Measurements from ENCODE around the gene MAIP1. TPM values are rescaled to one million over a fixed set of nuclear protein-coding genes. Genes with fewer than 3 reads are reported as not detected.

The MAIP1 gene
- total RNA-seq, 1 donor from 2014 or later = 24.9 TPM

GRCh38 chr2:199946836-199947235 is 8.5 kb upstream of the MAIP1 start:
- DNase-seq (ENCODE audit: low read depth in 2 of 2) = no peak

DNA sequence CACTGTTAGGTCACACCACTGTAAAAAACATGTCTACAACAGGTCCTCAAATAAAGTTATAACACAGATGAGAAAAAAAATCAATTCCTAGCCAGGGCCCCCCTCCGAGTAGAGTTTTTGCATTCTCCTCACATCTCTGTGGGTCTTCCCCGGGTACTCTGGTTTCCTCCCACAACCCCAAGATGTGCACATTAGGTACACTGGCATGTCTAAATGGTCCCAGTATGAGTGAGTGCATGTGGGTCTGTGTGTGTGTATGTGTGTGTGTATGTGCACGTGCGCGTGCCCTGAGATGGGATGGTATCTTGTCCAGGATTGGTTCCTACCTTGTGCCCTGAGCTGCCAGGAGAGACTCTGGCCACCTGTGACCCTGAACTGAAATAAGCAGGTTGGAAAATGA is 5.0 kb upstream of the MAIP1 start:
- DNase-seq (ENCODE audit: low read depth in 2 of 2) = no peak

DNA sequence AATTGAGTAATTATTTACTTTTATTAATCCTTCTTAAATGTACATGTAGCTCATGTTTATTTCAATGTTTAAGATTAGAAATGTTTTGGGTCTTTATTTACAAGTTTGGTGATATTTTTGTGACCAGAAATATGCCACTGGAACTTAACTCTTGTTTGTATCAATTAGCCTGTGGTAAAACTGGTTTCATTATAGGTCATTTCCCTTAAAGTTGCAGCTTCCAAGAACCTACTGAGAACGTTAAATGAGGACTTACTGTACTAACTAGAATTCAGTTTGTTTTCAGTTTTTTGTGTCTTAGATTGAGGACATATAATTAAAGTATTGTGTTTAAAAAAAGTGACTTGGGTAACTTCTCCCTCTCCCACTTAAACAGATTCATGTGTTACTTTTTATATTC is 4.4 kb upstream of the MAIP1 start:
- DNase-seq (ENCODE audit: low read depth in 2 of 2) = no peak

- DNase-seq (ENCODE audit: low read depth in 2 of 2) = peak; percentile 7 to 66
Observed at GRCh38 chr2:199955007-199955338, 409 bp upstream of the MAIP1 start.

- DNase-seq (ENCODE audit: low read depth in 2 of 2) = peak in 1 of 2 donors; percentile 14
Observed at GRCh38 chr2:199956062-199956380, 639 bp downstream of the MAIP1 start.

DNA sequence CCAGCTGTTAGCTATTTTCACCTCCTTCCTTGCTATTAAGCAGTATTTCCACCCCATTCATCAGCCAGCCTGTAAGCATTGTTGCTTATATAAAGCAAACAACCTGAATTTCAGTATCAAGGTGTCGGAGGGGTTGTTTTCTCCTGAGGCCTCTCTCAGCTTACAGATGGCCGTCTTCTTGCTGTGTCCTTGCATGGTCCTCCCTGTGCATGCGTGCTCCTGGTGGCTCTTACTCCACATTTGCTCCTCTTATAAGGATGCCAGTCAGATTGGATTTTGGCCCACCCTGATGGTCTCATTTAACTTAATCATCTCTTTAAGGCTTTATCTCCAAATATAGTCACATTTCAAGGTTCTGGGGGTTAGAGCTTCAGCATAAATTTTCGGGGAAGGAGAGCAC is 2.6 kb downstream of the MAIP1 start:
- no peak for DNase-seq (ENCODE audit: low read depth in 2 of 2)

DNA sequence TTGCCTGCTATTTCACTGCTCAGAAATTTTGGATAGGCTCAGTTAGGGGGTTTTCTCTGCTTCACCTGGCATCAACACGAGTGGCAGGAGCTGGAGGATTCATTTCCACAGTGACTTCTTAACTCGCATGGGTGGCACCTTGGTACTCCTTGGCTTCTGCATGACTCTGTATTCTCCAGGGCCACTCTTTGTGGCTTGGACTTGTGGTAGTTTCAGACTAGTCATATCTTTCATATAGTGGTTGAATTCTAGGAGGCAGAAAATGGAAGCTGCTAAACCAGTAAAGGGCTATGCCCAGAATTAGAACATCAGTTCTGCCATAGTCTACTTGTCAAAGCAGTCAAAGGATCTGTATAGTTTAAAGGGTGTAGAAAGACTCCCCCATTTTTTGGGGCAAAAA is 6.8 kb downstream of the MAIP1 start:
- DNase-seq (ENCODE audit: low read depth in 2 of 2) = no peak

- DNase-seq (ENCODE audit: low read depth in 2 of 2) = no peak
Observed at GRCh38 chr2:199966405-199966804, 11.0 kb downstream of the MAIP1 start.

GRCh38 chr2:199966976-199967375 is 11.6 kb downstream of the MAIP1 start:
- DNase-seq (ENCODE audit: low read depth in 2 of 2) = no peak

DNA sequence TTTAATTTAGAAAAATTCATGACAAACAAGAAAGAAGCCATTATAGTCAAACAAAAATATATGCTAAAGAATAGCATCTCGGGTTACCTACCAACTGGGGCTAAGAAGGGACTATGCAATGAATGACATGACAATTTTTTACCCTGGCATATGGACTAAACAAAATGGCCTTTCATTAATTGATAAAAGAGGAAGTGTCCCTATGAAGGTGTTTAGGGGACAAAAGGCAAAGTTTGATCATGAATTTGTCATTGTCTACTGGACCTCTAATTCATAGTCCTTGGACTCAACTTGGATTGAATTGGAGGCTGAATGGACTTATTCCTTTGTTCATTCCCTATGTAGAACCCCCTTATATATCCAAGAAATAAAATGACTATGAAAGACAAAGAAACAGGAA is 12.7 kb downstream of the MAIP1 start:
- DNase-seq (ENCODE audit: low read depth in 2 of 2) = no peak

- no peak for DNase-seq (ENCODE audit: low read depth in 2 of 2)
Observed at GRCh38 chr2:199972088-199972626, 16.8 kb downstream of the MAIP1 start.

DNA sequence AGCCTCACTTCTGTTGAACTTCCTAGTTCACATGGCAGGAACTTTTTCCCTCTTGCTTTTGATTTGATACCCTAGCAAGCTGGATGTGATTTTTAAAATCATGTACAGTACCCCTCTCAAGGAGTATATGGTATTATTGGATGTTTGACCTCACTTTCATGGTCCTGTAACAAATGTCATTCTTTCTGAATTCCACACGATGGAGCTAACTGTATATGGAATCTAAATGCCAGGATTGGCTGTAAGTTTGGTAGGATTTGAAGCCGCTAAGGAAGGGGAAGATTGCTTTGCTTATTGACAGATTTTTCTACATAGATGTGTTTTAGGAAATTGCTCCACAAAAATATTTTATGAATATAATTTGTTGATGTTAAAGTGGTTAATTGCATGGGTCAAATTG is 18.3 kb downstream of the MAIP1 start:
- peak; percentile 18 to 52 for DNase-seq (ENCODE audit: low read depth in 2 of 2)

GRCh38 chr2:199975273-199975895 is 20.0 kb downstream of the MAIP1 start:
- no peak for DNase-seq (ENCODE audit: low read depth in 2 of 2)

GRCh38 chr2:199977984-199978415 is 22.6 kb downstream of the MAIP1 start:
- DNase-seq (ENCODE audit: low read depth in 2 of 2) = peak in 1 of 2 donors; percentile 11

GRCh38 chr2:199979398-199979797 is 24.0 kb downstream of the MAIP1 start:
- no peak for DNase-seq (ENCODE audit: low read depth in 2 of 2)

DNA sequence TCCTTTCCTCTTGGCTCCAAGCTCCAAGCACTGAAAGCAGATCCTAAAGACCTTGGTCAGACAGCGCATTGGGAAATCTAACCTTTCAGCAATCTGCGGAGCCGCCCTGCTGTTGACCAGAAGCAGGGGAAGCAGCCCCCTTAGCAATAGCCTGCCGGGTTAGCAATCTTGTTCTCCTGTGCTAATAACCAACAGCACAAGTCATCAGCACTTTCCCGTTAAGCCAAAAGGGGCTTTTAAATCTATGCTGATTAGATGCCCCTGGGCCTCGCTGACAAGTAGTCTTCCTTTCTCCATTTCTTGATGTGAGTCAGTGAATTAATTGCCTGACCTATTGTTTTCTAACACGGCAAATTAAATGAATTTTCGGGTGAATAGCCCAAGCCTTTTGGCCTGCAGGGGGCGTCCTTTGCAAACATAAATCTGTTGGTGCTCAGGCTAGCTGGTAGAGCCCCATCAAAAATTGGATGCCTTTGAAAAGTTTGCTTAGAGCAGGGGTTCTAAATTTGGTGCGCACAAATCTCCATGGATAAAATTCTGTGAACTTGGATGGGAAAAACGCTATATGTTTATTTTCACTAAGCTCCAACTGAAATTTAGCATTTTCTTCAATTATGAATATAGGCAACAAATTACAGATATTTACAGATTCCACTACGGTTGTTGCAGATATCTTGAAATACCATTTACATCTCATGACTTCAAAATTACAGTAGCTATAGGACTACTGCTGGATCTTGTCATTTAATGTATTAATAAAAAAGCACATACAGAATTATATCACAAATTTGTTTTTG is 24.6 kb downstream of the MAIP1 start:
- DNase-seq (ENCODE audit: low read depth in 2 of 2) = peak; percentile 55 to 85

DNA sequence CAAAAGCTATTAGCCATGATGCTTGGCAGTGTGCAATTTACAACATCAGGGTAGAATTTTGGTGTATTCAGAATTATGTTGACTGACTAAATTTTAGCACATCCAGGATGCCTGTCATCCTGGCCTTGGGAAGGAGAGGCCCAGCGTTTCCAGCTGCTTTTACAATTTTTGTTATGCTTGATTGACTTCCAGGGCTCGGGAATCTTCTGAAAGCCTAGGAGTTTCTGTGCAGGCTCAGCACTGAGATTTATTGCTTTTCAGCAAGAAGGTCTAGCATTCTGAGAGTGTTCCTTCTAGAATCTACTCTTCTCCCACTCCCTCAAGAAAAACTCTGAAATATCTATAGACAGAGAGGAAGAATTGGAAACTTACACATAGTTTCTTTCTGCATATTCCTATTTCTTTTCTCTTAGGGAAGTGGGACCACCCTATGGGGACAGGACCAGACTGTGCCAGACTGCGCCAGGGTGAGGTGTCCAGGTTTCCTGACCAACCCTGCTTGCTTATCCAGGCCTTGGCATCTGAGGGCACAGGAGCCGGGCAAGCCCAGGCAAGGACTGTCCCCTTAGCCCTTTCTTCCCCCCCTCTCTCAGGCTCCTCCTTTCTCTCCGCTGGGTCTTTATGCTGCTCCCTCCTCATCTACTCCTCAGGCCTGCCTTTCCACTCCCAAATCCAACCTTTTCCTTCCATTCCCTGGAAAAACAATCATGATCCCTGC is 26.9 kb downstream of the MAIP1 start:
- no peak for DNase-seq (ENCODE audit: low read depth in 2 of 2)

DNA sequence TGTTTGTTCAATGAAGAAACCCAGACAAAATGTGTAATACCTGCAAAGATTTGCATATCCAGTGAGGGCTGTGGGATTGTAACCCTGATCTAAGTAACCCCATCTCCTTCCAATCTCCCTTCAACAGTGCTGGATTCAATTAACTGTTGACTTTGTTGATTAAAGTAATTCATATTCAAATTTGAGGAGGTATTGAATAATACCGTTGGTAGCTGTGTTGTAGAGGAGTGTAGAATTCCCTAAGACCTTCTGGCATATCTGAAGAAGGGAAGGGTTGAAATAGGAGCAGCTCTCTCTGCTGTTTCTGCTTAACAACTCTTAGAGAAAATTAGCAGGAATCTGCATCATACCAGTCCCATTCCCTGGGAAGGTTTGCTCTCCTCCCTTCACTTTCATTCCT is 28.2 kb downstream of the MAIP1 start:
- no peak for DNase-seq (ENCODE audit: low read depth in 2 of 2)

GRCh38 chr2:199984159-199984558 is 28.8 kb downstream of the MAIP1 start:
- DNase-seq (ENCODE audit: low read depth in 2 of 2) = no peak

- DNase-seq (ENCODE audit: low read depth in 2 of 2) = no peak
Observed at GRCh38 chr2:199984755-199985154, 29.4 kb downstream of the MAIP1 start.

DNA sequence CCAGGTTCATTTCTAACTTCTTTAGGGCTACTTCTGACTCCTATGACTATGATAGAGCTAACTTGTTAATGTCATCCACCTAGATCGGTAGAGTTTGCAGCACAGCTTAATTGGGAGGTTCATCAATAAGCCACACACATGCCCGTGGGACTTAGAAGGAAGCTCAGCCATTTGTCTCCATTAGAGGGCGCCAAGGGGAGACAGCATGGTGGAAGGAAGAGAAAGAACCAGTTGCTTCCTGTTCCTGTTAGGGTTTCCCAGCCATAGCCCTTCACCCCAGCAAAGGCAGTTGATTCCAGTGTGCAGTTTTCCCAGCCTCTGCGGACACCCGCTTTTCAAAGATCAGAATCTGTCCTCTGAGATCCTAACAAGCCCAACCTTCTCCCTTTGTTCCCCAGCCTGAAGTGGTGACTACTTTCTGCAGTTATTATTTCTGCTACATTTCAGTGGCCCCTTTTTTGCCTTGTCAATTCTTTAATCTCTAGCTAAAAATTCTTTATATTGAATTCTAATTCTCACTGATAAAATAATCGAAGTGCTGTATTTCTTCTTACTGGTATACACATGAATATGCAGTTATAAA is 30.3 kb downstream of the MAIP1 start:
- DNase-seq (ENCODE audit: low read depth in 2 of 2) = peak in 1 of 2 donors; percentile 53

GRCh38 chr2:199987586-199987985 is 32.2 kb downstream of the MAIP1 start:
- peak in 1 of 2 donors; percentile 26 for DNase-seq (ENCODE audit: low read depth in 2 of 2)
